Nucleus accumbens (tissue), 56 donors: ENCODE data around the gene TPP1.

ENCODE experiments used
- DNase-seq, 56 donors: peaks; one replicate each; lab custom pipeline; 2025; lab: John Stamatoyannopoulos, UW

Gene TPP1

GRCh38 chr11:6599449-6599848, 19.8 kb downstream of the TPP1 start:
- DNase-seq: no peak

GRCh38 chr11:6598555-6598954, 20.7 kb downstream of the TPP1 start:
- no peak for DNase-seq

- DNase-seq: peak in 15 of 56 donors; percentile 11 to 77 (median 43)
Observed at GRCh38 chr11:6596239-6596877, 22.9 kb downstream of the TPP1 start.

GRCh38 chr11:6594142-6594768, 25.0 kb downstream of the TPP1 start:
- no peak for DNase-seq

- DNase-seq: no peak
Observed at GRCh38 chr11:6588018-6588417, 31.2 kb downstream of the TPP1 start.

GRCh38 chr11:6587360-6587953, 31.8 kb downstream of the TPP1 start:
- peak in 23 of 56 donors; percentile 15 to 69 (median 42) for DNase-seq

- DNase-seq: peak in 20 of 56 donors; percentile 15 to 73 (median 36)
Observed at GRCh38 chr11:6586434-6587359, 32.5 kb downstream of the TPP1 start.

- DNase-seq: no peak
Observed at GRCh38 chr11:6584528-6584927, 34.7 kb downstream of the TPP1 start.

GRCh38 chr11:6583584-6583983, 35.6 kb downstream of the TPP1 start:
- no peak for DNase-seq

GRCh38 chr11:6579681-6580080, 39.5 kb downstream of the TPP1 start:
- DNase-seq: peak in 2 of 56 donors; percentile 29 to 49

- DNase-seq: no peak
Observed at GRCh38 chr11:6578134-6578533, 41.1 kb downstream of the TPP1 start.

GRCh38 chr11:6576471-6577373, 42.5 kb downstream of the TPP1 start:
- DNase-seq: peak in 52 of 56 donors; percentile 30 to 94 (median 80)

- no peak for DNase-seq
Observed at GRCh38 chr11:6574816-6575715, 44.2 kb downstream of the TPP1 start.

GRCh38 chr11:6572215-6572614, 47.0 kb downstream of the TPP1 start:
- no peak for DNase-seq

GRCh38 chr11:6571434-6572008, 47.7 kb downstream of the TPP1 start:
- no peak for DNase-seq

GRCh38 chr11:6570691-6571427, 48.4 kb downstream of the TPP1 start:
- no peak for DNase-seq

GRCh38 chr11:6569706-6570105, 49.5 kb downstream of the TPP1 start:
- no peak for DNase-seq
